NCI-H2227 treated with DMSO at 0.1 percent for 48 hours (cell line): Measurements from ENCODE around the gene TMEM18.

ENCODE experiments used
- DNase-seq: peaks from one replicate; lab custom pipeline; 2025; lab: John Stamatoyannopoulos, UW

The TMEM18 gene

DNA sequence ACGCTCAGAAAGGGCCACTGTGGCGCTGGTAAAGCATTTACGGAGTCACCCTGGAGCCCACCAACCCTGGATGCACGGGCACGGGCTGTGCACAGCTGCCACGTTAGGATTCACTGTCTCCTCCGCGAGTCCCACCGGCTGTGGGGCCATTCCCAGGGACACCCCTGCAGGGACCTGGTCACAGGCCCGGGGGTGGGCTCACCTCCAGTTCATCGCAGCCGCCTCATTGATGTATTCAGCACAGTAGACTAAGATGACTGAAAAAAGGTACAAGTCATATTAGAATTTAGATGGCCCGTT is 4.7 kb downstream of the TMEM18 start:
- DNase-seq = no peak

DNA sequence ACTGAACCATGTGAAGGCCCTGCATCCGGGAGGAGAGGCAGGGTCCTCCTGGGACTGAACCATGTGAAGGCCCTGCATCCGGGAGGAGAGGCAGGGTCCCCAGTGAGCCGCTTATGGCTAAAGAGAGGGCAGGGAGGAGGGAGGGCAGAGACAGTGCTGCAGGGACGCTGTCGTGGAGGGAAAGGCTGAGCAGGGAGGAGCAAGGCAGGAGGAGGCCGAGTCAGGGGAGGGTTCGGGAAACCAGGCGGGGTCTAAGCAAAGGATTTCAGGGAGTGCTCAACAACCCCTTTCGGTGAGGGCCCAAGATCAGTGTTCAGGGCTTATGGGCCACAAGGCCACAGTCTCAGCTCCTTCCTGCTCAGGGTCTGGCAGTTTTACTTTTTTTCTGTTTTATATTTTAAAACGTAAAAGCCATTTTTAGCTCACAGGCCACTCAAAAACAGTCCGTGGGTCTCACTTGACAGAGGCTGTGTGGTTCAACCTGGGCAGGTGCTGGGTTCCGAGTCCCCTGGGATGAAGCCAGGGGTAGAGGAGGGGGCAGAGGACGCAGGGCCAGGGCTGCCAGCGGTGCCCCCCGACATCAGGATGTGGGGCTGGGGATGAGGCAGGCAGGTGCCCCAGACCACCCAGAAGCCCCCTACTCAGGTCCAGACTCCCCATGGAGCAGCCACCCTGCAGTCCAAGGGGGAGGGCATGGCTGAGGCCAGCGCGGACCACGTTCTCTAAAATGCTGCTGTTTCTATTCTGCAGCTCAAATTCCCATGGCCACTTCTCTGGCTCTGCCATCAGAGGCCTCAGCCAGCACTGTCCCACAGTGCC is 5.2 kb downstream of the TMEM18 start:
- DNase-seq = no peak

DNA sequence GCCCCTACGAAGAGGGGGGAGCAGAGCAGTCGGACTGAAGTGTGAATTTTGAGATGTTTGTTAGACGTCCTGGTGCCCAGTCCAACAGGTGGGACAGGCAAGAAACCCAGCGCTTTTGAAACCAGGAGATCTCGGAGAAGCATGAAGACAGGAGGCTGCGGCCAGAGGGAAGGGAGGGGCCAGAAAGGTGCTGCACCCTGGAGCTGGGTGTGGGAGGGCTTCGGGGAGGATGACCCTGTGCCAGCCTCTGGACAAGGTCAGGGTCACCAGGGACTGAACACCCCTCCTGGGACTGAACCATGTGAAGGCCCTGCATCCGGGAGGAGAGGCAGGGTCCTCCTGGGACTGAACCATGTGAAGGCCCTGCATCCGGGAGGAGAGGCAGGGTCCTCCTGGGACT is 6.1 kb downstream of the TMEM18 start:
- DNase-seq = no peak

- DNase-seq = no peak
Observed at GRCh38 chr2:670637-671036, 6.6 kb downstream of the TMEM18 start.

DNA sequence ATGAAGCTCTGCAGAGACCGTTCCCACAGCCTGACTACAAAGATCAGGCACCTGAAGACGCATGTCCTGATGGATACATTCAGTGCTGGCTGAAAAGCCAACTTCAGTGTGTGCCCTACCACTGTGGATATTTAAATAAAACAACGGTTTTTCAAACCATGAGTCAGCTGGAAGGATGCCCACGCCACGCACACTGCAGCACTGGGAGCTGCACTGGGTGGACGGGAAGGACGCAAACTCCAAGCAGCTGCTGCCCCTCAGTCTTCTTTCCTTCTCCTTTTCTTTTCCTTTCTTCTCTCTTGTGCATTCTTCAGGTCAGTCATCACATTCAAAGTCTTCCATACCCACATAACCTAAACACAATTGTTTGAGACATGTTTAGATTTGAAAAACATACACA is 7.9 kb downstream of the TMEM18 start:
- DNase-seq = no peak

- DNase-seq = no peak
Observed at GRCh38 chr2:668000-668398, 9.2 kb downstream of the TMEM18 start.

GRCh38 chr2:667332-667999 is 9.7 kb downstream of the TMEM18 start:
- no peak for DNase-seq

DNA sequence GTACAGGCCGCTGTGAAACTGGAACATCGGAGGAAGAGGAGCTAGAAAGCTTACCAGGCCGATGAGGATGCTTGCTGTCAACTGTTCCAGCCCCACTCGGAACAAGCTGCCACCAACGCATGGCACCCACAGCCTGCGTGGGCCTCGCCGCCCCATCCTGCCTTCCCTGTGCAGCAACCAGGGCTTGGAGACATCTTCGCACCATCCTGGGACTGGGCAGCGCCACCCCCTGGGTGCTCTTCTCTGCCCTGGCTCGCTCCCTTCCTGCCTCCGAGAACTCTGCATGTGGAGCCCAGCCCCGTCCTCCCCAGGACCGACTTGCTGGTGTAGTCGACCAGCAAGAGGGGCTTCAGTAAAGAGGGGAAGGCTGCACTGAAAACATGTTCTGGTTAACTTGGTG is 10.8 kb downstream of the TMEM18 start:
- no peak for DNase-seq

DNA sequence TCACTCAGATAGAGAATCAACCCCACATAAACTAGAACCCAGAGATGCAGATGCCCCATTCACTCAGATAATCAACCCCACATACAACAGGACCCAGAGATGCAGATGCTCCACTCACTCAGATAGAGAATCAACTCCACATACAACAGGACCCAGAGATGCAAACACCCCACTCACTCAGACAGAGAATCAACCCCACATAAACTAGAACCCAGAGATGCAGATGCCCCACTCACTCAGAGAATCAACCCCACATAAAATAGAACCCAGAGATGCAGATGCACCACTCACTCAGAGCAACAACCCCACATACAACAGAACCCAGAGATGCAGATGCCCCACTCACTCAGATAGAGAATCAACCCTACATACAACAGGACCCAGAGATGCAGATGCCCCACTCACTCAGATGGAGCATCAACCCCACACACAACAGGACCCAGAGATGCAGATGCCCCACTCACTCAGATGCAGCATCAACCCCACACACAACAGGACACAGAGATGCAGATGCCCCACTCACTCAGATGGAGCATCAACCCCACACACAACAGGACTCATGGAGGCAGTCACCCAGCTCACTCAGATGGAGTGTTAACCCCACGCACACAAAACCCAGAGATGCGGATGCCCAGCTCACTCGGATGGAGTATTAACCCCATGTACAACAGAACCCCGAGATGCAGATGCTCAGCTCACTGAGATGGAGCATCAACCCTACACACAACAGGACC is 11.7 kb downstream of the TMEM18 start:
- no peak for DNase-seq

DNA sequence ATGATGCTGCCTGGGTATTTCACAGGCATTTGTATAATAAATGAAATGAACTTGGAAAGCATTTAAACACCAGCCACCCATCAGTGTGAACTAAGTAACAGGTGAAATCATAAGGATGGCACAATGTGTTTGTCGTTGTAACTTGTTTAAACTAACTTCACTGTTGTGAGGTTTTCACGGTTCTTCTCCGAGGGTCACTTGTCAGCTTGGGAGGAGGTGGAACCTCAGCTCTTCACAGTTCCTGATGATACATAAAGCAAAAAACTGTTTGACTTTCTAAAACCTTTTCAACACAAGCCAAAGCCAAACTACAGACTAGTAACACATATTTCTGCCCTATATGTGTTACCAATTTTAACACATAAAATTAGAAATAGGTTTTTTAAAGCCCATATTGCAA is 13.1 kb downstream of the TMEM18 start:
- DNase-seq = no peak

DNA sequence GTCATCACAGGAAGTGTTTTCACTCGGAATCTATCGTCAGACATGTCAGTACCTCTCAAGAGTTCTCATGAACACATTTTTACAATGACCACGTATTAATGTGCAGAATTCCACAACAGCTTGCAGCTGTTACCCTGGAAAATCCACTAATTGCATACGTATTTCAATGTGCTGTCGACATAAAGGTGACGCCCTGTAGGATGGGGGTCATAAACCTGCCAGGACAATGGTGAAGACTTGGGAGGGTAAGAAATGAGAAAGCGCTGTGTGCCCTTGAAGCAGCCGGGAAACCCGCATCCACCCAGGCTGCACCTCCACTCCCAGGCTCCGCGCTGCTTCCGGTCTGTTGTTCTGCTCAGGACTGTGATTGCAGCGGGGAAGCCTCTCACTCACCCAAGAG is 14.0 kb downstream of the TMEM18 start:
- no peak for DNase-seq

DNA sequence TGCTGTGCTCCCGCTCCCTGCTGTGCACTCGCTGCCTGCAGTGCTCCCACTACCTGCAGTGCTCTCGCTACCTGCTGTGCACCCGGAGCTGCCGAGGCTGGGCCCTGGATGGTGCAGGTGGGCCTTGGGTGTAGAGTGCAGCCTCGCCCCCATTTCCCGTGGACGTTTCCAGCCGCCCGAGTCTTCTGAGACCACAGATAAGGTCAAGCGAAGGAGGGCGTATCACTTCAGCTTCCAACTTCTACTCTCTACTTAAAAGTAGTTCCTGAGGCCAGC is 15.9 kb downstream of the TMEM18 start:
- DNase-seq = no peak

DNA sequence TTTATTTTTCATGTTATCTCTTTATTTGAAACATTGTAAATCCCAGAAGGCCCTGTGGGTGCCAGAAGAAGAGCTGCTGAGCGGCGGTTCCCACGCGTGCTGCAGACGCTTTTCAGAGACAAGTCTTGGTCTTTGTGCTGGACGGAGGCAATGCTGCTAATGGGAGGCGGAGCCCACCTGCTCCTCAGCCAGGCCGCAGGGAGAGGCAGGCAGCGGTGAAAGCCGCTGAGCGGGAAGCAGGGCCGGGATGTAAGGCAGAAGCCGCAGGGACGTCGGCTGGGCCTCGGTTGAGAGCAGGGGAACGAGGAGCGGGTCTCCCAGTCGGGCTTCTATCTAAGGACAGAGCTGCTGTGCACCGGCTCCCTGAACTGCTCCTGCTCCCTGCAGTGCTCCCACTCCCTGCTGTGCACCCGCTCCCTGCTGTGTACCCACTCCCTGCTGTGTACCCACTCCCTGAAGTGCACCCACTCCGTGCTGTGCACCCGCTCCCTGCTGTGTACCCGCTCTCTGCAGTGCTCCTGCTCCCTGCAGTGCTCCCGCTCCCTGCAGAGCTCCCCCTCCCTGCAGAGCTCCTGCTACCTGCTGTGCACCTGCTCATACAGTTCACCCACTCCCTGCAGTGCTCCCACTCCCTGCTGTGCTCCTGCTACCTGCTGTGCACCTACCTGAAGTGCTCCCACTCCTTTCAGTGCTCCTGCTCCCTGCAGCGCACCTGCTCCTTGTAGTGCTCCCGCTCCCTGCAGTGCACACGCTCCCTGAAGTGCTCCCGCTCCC is 16.4 kb downstream of the TMEM18 start:
- peak; percentile 5 for DNase-seq

- no peak for DNase-seq
Observed at GRCh38 chr2:660029-660428, 17.2 kb downstream of the TMEM18 start.

GRCh38 chr2:658426-658825 is 18.8 kb downstream of the TMEM18 start:
- DNase-seq = no peak

DNA sequence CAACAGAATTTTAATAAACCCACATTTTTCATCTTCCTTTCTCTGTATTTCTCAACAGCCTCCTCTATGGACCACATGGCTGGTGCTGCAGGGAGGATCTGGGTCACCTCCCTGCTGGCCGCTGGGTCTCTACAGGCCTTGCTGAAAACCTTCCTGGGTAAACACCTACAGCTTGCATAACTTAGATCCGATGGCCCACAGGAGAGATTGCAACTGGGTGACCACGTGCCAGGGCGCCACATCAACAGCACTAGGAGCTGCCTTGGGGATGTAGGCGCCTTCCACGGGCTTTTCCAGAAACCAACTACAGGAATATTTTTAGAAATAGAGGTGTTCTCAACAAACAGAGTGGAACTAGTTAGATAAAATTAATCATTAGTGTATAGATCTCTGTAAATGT is 19.4 kb downstream of the TMEM18 start:
- DNase-seq = no peak

DNA sequence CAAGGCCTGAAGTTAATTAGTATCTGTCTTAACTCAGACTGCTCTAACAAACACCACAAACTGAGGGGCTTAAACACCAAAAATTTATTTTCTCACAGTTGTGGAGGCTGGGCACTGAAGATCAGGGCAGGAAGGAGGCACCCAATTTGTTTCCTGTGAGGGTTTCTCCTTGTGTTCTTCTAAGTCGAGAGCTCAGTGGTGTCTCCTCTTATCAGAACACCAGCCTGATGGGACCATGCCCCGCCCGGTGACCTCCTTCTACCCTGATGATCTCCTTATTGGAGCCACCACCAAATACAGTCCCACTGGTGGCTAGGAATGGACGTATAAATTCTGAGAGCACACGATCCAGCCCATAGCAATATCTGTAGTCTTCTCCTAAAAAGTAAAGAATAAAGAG is 20.5 kb downstream of the TMEM18 start:
- no peak for DNase-seq

DNA sequence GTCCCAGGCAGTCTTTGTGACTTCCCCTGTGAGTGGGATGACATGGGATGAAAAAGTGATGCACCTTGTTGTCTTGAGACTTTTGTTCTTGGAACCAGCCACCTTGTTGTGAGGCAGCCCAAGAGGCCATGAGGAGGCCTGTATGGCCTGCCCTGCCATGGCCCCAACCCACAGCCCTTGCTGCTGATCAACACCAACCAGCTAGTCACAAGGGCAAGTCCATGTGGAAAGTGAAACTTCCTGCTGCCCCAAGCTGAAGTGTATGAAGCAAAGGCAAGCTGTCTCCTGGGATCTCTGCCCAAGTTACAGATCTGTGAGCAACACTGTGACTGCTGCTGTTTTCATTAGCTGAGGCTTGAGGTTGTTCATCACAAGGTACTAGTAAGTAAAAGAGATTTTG is 21.6 kb downstream of the TMEM18 start:
- no peak for DNase-seq

DNA sequence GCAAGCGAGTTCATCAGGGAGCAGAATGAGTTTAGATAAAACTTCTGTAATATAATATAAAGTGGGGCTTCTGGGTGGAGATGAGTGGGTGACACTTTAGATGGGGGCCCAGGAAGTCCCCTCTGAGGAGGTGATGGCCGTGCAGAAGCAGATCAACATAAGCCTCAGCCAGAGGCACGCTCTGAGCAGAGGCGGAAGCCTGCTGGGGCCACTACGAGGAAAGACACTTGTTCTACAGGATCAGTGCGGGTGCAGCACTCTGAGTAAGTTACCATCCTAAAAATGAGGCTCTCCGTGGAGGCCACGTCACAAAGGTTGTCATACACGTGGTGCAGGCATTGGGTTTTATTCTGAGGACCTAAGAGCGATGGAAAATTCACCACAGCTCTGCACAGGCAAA is 22.3 kb downstream of the TMEM18 start:
- DNase-seq = no peak

DNA sequence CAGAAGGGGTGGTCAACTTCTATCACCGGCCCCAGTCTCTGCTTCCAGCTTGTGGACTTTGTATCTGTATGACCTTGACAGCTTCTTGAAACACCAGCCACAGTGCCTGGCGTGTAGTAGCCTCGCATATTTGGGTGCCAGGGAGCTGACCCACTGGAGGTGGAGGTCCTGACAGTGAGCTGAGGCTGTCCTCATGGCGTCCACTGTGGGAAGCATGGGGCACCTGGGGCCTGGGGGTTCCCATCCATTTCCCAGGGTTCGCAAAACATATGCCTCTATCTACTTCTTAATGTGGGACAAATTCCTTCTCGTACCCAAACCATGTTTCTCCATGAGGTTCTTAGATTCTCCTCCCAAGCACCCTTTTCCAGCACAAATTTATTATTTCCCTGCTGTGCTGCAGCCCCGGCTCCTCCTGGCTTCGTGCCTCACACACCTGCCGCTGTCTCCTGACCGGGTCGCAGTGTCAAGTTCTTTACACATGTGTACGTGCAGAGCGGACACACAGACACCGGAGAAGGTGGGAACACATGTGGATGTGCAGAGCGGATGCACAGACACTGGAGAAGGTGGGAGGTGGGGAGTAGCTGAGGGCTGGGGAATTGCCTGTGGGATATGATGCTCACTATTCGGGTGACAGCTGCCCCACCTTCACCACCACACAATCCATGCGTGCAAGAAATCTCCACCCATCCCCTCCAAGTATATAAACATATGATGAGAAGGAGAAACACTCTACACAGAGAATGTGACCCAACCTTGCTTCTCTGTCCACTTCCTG is 23.4 kb downstream of the TMEM18 start:
- no peak for DNase-seq

GRCh38 chr2:652881-653480 is 24.2 kb downstream of the TMEM18 start:
- no peak for DNase-seq

- DNase-seq = no peak
Observed at GRCh38 chr2:651951-652373, 25.2 kb downstream of the TMEM18 start.
